Right lobe of liver (tissue), 6 donors: ENCODE measurements around the gene TIMP2. TPM values are rescaled to one million over a fixed set of nuclear protein-coding genes. Genes with fewer than 3 reads are reported as not detected.

Experiments
- ATAC-seq, 4 donors: fragments of 200-7000 bp; cut with Tn5 transposase; one replicate each; pipeline ENCODE4 v1.9.1; 2020; ENCODE audit warnings: mild to moderate bottlenecking in 4 of 4, moderate library complexity in 4 of 4
- DNase-seq, 3 donors: peaks; one replicate each; pipeline ENCODE4 v3.0.0-alpha.2; 2020
- H3K27ac ChIP-seq, 3 donors: fragments of 200-600 bp; one replicate each; pipeline ENCODE4 v1.8.0; 2022
- H3K27me3 ChIP-seq, 2 donors: fragments of 200-600 bp; one replicate each; pipeline ENCODE4 v1.8.0; 2022
- H3K36me3 ChIP-seq, 4 donors: fragments of 200-600 bp; sonication (generic) in 1 of 4; one replicate each; pipeline versions ENCODE4 v1.5.1 to v1.8.0; 2017 to 2022; ENCODE audit warnings: control low read depth in 1 of 4
- H3K4me1 ChIP-seq, 4 donors: fragments of 200-600 bp; sonication (generic) in 1 of 4; one replicate each; pipeline versions ENCODE4 v1.5.1 to v1.8.0; 2017 to 2022; ENCODE audit warnings: control low read depth in 1 of 4
- H3K4me3 ChIP-seq, 3 donors: fragments of 200-600 bp; one replicate each; pipeline ENCODE4 v1.8.0; 2022
- H3K9me3 ChIP-seq, 4 donors: fragments of 200-600 bp; sonication (generic) in 1 of 4; one replicate each; pipeline versions ENCODE4 v1.5.1 to v1.8.0; 2017 to 2022; ENCODE audit warnings: control low read depth in 1 of 4
- POLR2A ChIP-seq: fragments of 450-650 bp; IDR thresholded peaks from one replicate; pipeline ENCODE4 v1.6.1; 2017; ENCODE audit warnings: antibody characterized with exemption, mild to moderate bottlenecking
- WGBS: methylation state at CpG from one replicate; pipeline ENCODE4 v1.1.6; 2018; ENCODE audit warnings: low coverage, low lambda C conversion rate; ENCODE audit not compliant: insufficient coverage; ENCODE audit errors: missing lambda C conversion rate; 5-methylcytosine and 5-hydroxymethylcytosine counted together
- intact Hi-C, 2 donors: fragments of 100-400 bp; cut with DNase I; formaldehyde crosslinking; loops; one replicate each; pipeline versions ENCODE4 v1.11.2 to v1.14.1; 2022
- total RNA-seq, 6 experiments: library from RNA; depleted of rRNA in 2 of 6; stranded (reverse); fragments of >200 nt in 2 of 6; fragmentation: NEBNext Ultra II Directional in 3 of 6; extraction: Animal tissue kit (Norgen Biotek cat#: 25700) in 3 of 6; gene quantifications; one replicate each; pipeline versions ENCODE4 v1.1.0 to v1.2.4, GENCODE V29; 2016 to 2023
- TF ChIP-seq, protein P1 (sequence below), 4 donors: fragments of 200-600 bp in 3 of 4; fragments of 450-650 bp in 1 of 4; IDR thresholded peaks; one replicate each; pipeline versions ENCODE4 v1.5.1 to v1.8.0; 2016 to 2022; ENCODE audit warnings: antibody characterized with exemption in 4 of 4, mild to moderate bottlenecking in 2 of 4
- donor health status: DM: no; HTN: yes; CAD: no.
- donor health status: DM: no; HTN: no; CAD: no.
- donor health status: DM: no; HTN: no; CAD: no.
- donor health status: DM: no; HTN: yes; CAD: no.
- donor health status: DM: no; HTN: yes; CAD: no.

Gene TIMP2
- total RNA-seq, 6 experiments from 2014 or later = 18.9 to 36.1 (median 26.7) TPM

DNA sequence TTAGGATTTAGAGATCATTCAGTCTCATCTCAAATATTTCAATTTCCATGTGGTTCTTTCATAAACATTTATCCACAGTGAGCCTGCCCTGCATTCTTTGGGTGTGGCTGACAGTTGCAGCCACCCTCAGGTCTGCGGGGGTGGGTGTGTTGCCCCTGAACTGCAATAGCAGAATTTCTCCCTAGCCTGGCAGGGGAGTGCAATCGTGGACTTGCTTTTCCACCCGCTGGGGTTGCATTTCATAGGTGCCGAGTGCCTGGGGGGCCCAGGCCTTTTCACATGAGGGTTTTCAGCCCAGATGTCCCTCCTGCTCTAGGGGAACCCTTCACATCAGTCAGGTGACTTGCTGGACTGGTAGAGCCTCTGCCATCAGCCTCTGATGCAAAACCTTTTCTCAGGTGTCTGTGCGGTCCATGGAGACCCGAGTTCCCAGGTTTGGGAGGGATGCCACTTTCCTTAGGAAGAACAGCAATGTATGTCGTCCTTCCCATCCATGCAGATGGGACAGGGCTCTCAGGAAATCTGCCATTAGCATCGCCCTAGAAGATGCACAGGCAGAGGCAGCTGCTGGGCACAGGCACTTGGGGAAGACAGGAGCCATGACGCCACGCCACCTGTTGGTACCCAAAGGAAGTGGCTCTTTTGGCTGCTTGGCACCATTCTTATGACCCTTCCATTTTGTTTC is 82.2 kb downstream of the TIMP2 start:
- H3K36me3 ChIP-seq = peaks cover 0 to 1% (median 0%) of the 10 kb centered on the region in 4 donors
- ATAC-seq (no peak), DNase-seq (no peak)
- WGBS = 84% methylated on average over 4 of the region's 10 CpGs
- no peaks in the 10 kb centered on the region for H3K9me3 ChIP-seq
- peaks cover 0 to 16% (median 5%) of the 10 kb centered on the region in 4 donors for H3K4me1 ChIP-seq
- no peak overlapping the region for H3K27ac ChIP-seq
- intact Hi-C loops = no loop called here
- no peak overlapping the region for H3K4me3 ChIP-seq
- TF ChIP-seq, protein P1, sequence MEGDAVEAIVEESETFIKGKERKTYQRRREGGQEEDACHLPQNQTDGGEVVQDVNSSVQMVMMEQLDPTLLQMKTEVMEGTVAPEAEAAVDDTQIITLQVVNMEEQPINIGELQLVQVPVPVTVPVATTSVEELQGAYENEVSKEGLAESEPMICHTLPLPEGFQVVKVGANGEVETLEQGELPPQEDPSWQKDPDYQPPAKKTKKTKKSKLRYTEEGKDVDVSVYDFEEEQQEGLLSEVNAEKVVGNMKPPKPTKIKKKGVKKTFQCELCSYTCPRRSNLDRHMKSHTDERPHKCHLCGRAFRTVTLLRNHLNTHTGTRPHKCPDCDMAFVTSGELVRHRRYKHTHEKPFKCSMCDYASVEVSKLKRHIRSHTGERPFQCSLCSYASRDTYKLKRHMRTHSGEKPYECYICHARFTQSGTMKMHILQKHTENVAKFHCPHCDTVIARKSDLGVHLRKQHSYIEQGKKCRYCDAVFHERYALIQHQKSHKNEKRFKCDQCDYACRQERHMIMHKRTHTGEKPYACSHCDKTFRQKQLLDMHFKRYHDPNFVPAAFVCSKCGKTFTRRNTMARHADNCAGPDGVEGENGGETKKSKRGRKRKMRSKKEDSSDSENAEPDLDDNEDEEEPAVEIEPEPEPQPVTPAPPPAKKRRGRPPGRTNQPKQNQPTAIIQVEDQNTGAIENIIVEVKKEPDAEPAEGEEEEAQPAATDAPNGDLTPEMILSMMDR (IDR thresholded peaks at IDR 0.05) = peak; percentile 15 to 49 (median 34)
- no peak for TF ChIP-seq POLR2A
- no peaks in the 10 kb centered on the region for H3K27me3 ChIP-seq

DNA sequence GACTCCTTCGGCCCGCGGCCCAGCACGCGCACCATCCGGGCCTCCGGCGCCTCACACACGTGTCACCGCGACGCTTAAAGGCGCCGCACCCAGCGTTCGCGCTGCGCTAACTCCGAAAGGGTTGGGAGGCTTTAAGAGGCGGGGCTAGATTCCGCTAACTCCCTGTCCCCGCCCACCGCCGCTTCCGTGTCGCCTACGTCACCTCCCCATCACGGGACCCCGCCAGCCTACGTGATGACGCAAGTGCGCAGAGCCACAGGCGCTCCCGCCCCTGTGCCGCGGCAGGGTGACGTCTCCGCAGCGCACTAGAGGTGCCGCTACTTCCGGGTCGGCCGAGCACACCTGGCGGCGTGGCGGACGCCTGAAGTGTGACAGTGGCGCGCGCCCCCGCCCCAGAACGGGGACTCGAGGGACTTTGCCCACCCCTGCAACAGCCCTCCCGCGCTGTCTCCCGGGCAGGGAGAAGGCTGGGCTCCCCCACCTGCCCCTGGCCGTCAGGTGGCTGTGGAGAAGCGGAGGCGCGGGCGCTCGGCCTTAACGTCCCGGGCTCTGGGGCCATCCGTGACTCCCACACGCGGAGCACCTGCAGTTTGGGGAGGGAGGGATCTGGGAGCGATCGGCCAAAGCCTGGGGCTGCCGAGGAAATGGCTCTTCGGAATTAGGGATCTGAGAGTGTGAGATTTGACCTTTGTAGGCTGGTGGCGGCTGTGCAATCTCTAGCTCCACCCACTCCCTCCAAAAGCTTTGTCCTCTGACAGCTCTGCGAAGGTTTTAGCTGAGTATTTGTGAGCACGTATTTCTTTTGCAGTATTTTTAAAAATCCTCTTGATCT is 84.2 kb downstream of the TIMP2 start, which contains the start of gene USP36:
Gene USP36 (minus strand): TSS at position 35 of the 832 bp plus-strand sequence. CDS start 4,451 bp downstream, outside the sequence.
- Histone ChIP-seq H3K9me3 (no peaks in the 10 kb centered on the region), H3K4me1 (peaks cover 0 to 18% (median 5%) of the 10 kb centered on the region in 4 donors), H3K27ac (peak within 1 kb of the TSS; percentile 98 to 100 (median 99)), H3K27me3 (no peaks in the 10 kb centered on the region), H3K4me3 (peak within 1 kb of the TSS; percentile 67 to 95 (median 93)), H3K36me3 (peaks cover 0 to 20% (median 10%) of the 10 kb centered on the region in 4 donors)
- DNase-seq (peak; percentile 99 to 100 (median 100)), ATAC-seq (peak; percentile 90 to 95 (median 93))
- WGBS = 2% methylated on average over 11 of the region's 74 CpGs
- TF ChIP-seq, protein P1 (IDR thresholded peaks at IDR 0.05) = peak in 3 of 4 donors; percentile 8 to 18 (median 13)
- peak; percentile 96 for TF ChIP-seq POLR2A
- intact Hi-C loops = no loop called here

DNA sequence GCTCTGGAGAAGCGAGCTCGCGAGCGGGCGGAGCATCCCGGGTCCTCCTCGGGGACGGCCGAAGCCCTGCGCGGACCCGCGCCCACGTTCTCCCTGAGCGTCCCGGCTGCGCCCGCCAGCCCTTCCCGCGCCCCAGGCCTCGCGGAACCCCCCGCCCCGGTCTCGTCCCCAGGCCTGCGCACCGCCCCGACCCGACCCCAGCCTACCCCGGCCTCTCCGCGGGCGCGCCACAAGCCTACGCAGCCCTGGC is 84.7 kb downstream of the TIMP2 start:
- WGBS = no CpG with 5 or more reads among the region's 35 CpGs
- no peak for TF ChIP-seq POLR2A
- TF ChIP-seq, protein P1 (IDR thresholded peaks at IDR 0.05) = no peak
- intact Hi-C loops = no loop called here

DNA sequence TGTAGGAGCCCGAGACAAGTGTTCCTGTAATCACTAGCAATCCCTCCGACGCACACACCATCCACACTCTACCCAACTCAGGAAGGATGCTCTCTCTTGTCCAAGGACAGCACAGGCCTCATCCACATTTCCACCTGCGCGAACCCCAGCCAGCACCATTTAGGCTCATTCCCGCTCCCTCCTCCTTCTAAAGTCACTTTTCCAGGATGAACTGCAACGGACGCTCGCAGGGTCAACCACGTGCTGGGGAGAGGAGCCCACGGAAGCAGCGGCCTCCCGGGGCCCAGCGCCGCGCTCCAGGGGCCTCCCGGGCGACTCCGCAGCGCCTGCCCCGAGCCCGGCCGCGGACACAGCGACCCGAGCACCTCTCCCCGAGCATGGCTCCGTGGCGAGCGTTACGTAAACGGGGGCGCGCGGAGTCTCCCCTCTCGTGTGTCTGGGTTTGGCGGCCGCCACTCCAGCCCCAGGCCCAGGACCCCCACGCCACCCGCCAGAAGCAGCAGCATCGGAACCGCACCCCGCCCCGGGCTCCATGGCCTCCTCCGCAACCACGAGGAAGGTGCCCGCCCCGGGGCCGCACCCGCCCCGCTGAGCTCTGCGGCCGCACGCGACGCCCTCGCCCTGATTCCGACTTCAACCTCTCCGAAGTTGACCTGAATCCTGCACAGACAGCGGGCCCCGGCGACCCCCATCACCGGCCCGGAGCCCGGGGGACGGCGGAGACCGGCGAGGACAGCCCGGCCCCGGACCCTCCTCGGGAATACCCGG is 85.2 kb downstream of the TIMP2 start:
- intact Hi-C loops = no loop called here
- ATAC-seq (peak; percentile 1 to 12 (median 2)), DNase-seq (peak in 2 of 3 donors; percentile 58 to 69)
- no peaks in the 10 kb centered on the region for H3K9me3 ChIP-seq
- H3K27ac ChIP-seq = peak overlapping the region; percentile 98 to 100 (median 99)
- no peaks in the 10 kb centered on the region for H3K27me3 ChIP-seq
- H3K36me3 ChIP-seq = peaks cover 3 to 30% (median 19%) of the 10 kb centered on the region in 4 donors
- peak overlapping the region; percentile 67 to 95 (median 93) for H3K4me3 ChIP-seq
- 1% methylated on average over 8 of the region's 73 CpGs for WGBS
- TF ChIP-seq, protein P1 (IDR thresholded peaks at IDR 0.05) = no peak
- TF ChIP-seq POLR2A = peak; percentile 29
- H3K4me1 ChIP-seq = peaks cover 0 to 18% (median 5%) of the 10 kb centered on the region in 4 donors

More for the DNA sequence above, 84.7 kb downstream of the TIMP2 start:
- no peak for DNase-seq
- Histone ChIP-seq H3K27ac (peak overlapping the region; percentile 98 to 100 (median 99)), H3K9me3 (no peaks in the 10 kb centered on the region), H3K4me1 (peaks cover 0 to 18% (median 5%) of the 10 kb centered on the region in 4 donors), H3K27me3 (no peaks in the 10 kb centered on the region), H3K36me3 (peaks cover 3 to 25% (median 14%) of the 10 kb centered on the region in 4 donors), H3K4me3 (peak overlapping the region; percentile 67 to 95 (median 93))
- ATAC-seq = peak in 1 of 4 donors; percentile 14
